Measurements from ENCODE around the gene SLC9A5.

SLC9A5 gene

GRCh38 chr16:67252609-67253497 is 4.1 kb downstream of the SLC9A5 start:
- peaks cover 13% of the 10 kb centered on the region for H3K4me1 ChIP-seq (ENCODE audit: control insufficient read depth, insufficient read depth, low read length)
- no peak overlapping the region for H3K4me3 ChIP-seq (ENCODE audit: low read depth, low read length)
- 0 out of 2 replicates have a peak, but pooled peaks cover 7% of the 10 kb centered on the region for H3K36me3 ChIP-seq (ENCODE audit: control insufficient read depth, insufficient read depth, low read length)
- H3K9me3 ChIP-seq (ENCODE audit: control insufficient read depth, insufficient read depth, low read depth, low read length) = no peaks in the 10 kb centered on the region
- no peak overlapping the region for H3K9ac ChIP-seq (ENCODE audit: low read length)
- no peak overlapping the region for H3K27ac ChIP-seq (ENCODE audit: low read depth, low read length)
- peaks cover 30% of the 10 kb centered on the region for H3K27me3 ChIP-seq (ENCODE audit: control insufficient read depth, insufficient read depth, low read length)

GRCh38 chr16:67254801-67255552 is 6.2 kb downstream of the SLC9A5 start:
- Histone ChIP-seq H3K9me3 (ENCODE audit: control insufficient read depth, insufficient read depth, low read depth, low read length) (no peaks in the 10 kb centered on the region), H3K4me1 (ENCODE audit: control insufficient read depth, insufficient read depth, low read length) (peaks cover under 1% of the 10 kb centered on the region; the same call in 1 of the 2 replicates), H3K4me3 (ENCODE audit: low read depth, low read length) (no peak overlapping the region), H3K9ac (ENCODE audit: low read length) (no peak overlapping the region), H3K36me3 (ENCODE audit: control insufficient read depth, insufficient read depth, low read length) (0 out of 2 replicates have a peak, but pooled peaks cover 7% of the 10 kb centered on the region), H3K27ac (ENCODE audit: low read depth, low read length) (no peak overlapping the region), H3K27me3 (ENCODE audit: control insufficient read depth, insufficient read depth, low read length) (peaks cover 10% of the 10 kb centered on the region)

GRCh38 chr16:67255553-67256221 is 6.9 kb downstream of the SLC9A5 start:
- Histone ChIP-seq H3K9ac (ENCODE audit: low read length) (no peak overlapping the region), H3K27me3 (ENCODE audit: control insufficient read depth, insufficient read depth, low read length) (peaks cover 3% of the 10 kb centered on the region), H3K27ac (ENCODE audit: low read depth, low read length) (no peak overlapping the region), H3K4me1 (ENCODE audit: control insufficient read depth, insufficient read depth, low read length) (no peaks in the 10 kb centered on the region; the same call in 1 of the 2 replicates), H3K36me3 (ENCODE audit: control insufficient read depth, insufficient read depth, low read length) (0 out of 2 replicates have a peak, but pooled peaks cover 7% of the 10 kb centered on the region), H3K4me3 (ENCODE audit: low read depth, low read length) (no peak overlapping the region), H3K9me3 (ENCODE audit: control insufficient read depth, insufficient read depth, low read depth, low read length) (no peaks in the 10 kb centered on the region)

- H3K4me3 ChIP-seq (ENCODE audit: low read depth, low read length) = no peak overlapping the region
- no peak overlapping the region for H3K9ac ChIP-seq (ENCODE audit: low read length)
- H3K9me3 ChIP-seq (ENCODE audit: control insufficient read depth, insufficient read depth, low read depth, low read length) = no peaks in the 10 kb centered on the region
- no peaks in the 10 kb centered on the region; the same call in 1 of the 2 replicates for H3K4me1 ChIP-seq (ENCODE audit: control insufficient read depth, insufficient read depth, low read length)
- H3K27me3 ChIP-seq (ENCODE audit: control insufficient read depth, insufficient read depth, low read length) = no peaks in the 10 kb centered on the region
- no peak overlapping the region for H3K27ac ChIP-seq (ENCODE audit: low read depth, low read length)
- H3K36me3 ChIP-seq (ENCODE audit: control insufficient read depth, insufficient read depth, low read length) = 0 out of 2 replicates have a peak, but pooled peaks cover 7% of the 10 kb centered on the region
Measured at GRCh38 chr16:67256701-67257230, 8.0 kb downstream of the SLC9A5 start.

GRCh38 chr16:67257486-67258160 is 8.8 kb downstream of the SLC9A5 start:
- H3K36me3 ChIP-seq (ENCODE audit: control insufficient read depth, insufficient read depth, low read length) = 0 out of 2 replicates have a peak, but pooled peaks cover 7% of the 10 kb centered on the region
- H3K4me3 ChIP-seq (ENCODE audit: low read depth, low read length) = no peak overlapping the region
- H3K9ac ChIP-seq (ENCODE audit: low read length) = no peak overlapping the region
- no peak overlapping the region for H3K27ac ChIP-seq (ENCODE audit: low read depth, low read length)
- no peaks in the 10 kb centered on the region for H3K9me3 ChIP-seq (ENCODE audit: control insufficient read depth, insufficient read depth, low read depth, low read length)
- H3K4me1 ChIP-seq (ENCODE audit: control insufficient read depth, insufficient read depth, low read length) = no peaks in the 10 kb centered on the region; the same call in 1 of the 2 replicates
- H3K27me3 ChIP-seq (ENCODE audit: control insufficient read depth, insufficient read depth, low read length) = no peaks in the 10 kb centered on the region

DNA sequence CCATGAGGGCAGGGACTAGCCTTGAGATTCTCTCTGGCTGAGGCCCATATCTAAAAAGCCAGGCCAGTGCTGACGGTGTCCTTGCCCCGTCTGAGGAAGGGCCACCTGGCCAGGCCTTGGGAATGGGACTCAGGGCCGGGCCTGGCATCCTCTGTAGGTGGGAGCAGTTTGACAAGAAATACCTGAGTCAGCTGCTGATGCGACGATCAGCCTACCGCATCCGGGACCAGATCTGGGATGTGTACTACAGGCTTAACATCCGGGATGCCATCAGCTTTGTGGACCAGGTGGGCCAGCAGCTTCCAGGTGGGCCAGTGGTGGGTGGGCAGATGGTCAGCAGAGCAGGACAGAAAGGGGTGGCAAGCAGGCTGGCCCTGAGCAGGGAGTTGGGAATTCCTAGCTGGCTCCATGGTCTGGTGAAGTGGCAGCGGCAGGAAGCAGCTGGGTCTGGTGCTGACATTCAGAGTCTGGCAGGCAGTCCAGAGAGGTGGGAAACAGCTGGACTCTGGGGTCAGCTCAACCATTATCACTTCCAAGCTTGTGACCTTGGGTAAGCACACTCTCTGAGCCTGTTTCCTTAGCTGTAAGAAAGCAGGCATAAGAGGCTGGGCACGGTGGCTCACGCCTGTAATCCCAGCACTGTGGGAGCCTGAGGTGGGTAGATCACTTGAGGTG is 9.5 kb downstream of the SLC9A5 start:
- no peaks in the 10 kb centered on the region; the same call in 1 of the 2 replicates for H3K4me1 ChIP-seq (ENCODE audit: control insufficient read depth, insufficient read depth, low read length)
- no peak overlapping the region for H3K9ac ChIP-seq (ENCODE audit: low read length)
- 0 out of 2 replicates have a peak, but pooled peaks cover 7% of the 10 kb centered on the region for H3K36me3 ChIP-seq (ENCODE audit: control insufficient read depth, insufficient read depth, low read length)
- H3K4me3 ChIP-seq (ENCODE audit: low read depth, low read length) = no peak overlapping the region
- no peaks in the 10 kb centered on the region for H3K9me3 ChIP-seq (ENCODE audit: control insufficient read depth, insufficient read depth, low read depth, low read length)
- H3K27ac ChIP-seq (ENCODE audit: low read depth, low read length) = no peak overlapping the region
- H3K27me3 ChIP-seq (ENCODE audit: control insufficient read depth, insufficient read depth, low read length) = no peaks in the 10 kb centered on the region

- no peaks in the 10 kb centered on the region; the same call in 1 of the 2 replicates for H3K4me1 ChIP-seq (ENCODE audit: control insufficient read depth, insufficient read depth, low read length)
- H3K27me3 ChIP-seq (ENCODE audit: control insufficient read depth, insufficient read depth, low read length) = no peaks in the 10 kb centered on the region; the same call in 1 of the 2 replicates
- 0 out of 2 replicates have a peak, but pooled peaks cover 7% of the 10 kb centered on the region for H3K36me3 ChIP-seq (ENCODE audit: control insufficient read depth, insufficient read depth, low read length)
- H3K4me3 ChIP-seq (ENCODE audit: low read depth, low read length) = no peak overlapping the region
- no peak overlapping the region for H3K9ac ChIP-seq (ENCODE audit: low read length)
- H3K9me3 ChIP-seq (ENCODE audit: control insufficient read depth, insufficient read depth, low read depth, low read length) = no peaks in the 10 kb centered on the region
- no peak overlapping the region for H3K27ac ChIP-seq (ENCODE audit: low read depth, low read length)
Measured at GRCh38 chr16:67259705-67260104, 10.9 kb downstream of the SLC9A5 start.

DNA sequence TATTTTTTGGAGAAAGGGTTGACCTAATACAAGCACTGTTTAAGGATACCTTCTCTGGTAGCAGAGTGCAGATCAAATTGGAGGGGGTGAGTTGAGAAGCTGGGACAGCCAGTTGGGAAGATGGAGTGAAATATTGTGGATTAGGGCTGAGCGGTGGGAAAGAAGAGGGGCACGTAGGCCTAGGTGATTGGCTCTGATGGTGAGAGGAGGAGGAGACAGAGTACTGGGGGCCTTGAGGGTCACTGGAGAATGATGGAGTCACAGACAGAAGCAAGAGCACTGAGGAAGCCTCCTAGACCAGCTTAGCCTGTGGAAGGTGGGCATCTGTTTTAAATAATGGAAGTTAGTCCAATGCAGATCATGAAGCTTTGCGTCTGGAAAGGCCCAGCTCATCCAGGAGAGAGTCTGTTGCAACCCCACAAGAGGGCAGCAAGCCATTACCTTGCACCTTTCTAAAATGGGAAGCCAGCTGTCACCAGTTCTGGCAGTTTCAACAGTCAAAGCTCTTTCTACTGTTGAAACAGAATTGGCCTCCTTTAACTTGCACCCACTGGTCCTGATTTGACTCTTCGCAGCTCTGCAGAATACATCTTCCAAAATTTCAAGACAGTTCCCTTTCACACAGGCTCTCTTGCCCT is 11.8 kb downstream of the SLC9A5 start:
- H3K36me3 ChIP-seq (ENCODE audit: control insufficient read depth, insufficient read depth, low read length) = 0 out of 2 replicates have a peak, but pooled peaks cover 4% of the 10 kb centered on the region
- H3K9ac ChIP-seq (ENCODE audit: low read length) = no peak overlapping the region
- no peaks in the 10 kb centered on the region; the same call in 1 of the 2 replicates for H3K4me1 ChIP-seq (ENCODE audit: control insufficient read depth, insufficient read depth, low read length)
- no peak overlapping the region for H3K27ac ChIP-seq (ENCODE audit: low read depth, low read length)
- H3K4me3 ChIP-seq (ENCODE audit: low read depth, low read length) = no peak overlapping the region
- no peaks in the 10 kb centered on the region for H3K9me3 ChIP-seq (ENCODE audit: control insufficient read depth, insufficient read depth, low read depth, low read length)
- no peaks in the 10 kb centered on the region; the same call in 1 of the 2 replicates for H3K27me3 ChIP-seq (ENCODE audit: control insufficient read depth, insufficient read depth, low read length)

DNA sequence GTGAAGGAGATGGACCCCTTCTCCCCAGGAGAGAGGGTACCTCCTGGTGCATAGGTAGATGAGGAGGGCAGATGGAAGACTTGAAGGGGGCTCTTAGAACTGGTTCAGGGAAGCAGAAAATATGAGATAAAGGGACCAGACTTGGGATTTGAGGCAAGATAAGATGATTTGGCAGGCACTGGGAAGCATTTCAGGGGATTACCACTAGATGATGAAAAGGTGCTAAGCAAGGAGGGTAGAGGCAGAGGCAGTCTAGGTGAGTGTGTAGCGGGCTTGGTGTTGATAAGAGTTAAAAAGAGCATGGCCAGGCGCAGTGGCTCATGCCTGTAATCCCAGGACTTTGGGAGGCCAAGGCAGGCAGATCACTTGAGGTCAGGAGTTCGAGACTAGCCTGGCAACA is 14.4 kb downstream of the SLC9A5 start:
- H3K27ac ChIP-seq (ENCODE audit: low read depth, low read length) = no peak overlapping the region
- H3K9ac ChIP-seq (ENCODE audit: low read length) = no peak overlapping the region

More for the DNA sequence above, 14.4 kb downstream of the SLC9A5 start:
- no peaks in the 10 kb centered on the region for H3K9me3 ChIP-seq (ENCODE audit: control insufficient read depth, insufficient read depth, low read depth, low read length)
- H3K27me3 ChIP-seq (ENCODE audit: control insufficient read depth, insufficient read depth, low read length) = peaks cover 3% of the 10 kb centered on the region; the same call in 1 of the 2 replicates
- H3K36me3 ChIP-seq (ENCODE audit: control insufficient read depth, insufficient read depth, low read length) = no peaks in the 10 kb centered on the region
- no peaks in the 10 kb centered on the region; the same call in 1 of the 2 replicates for H3K4me1 ChIP-seq (ENCODE audit: control insufficient read depth, insufficient read depth, low read length)
- no peak overlapping the region for H3K4me3 ChIP-seq (ENCODE audit: low read depth, low read length)
